NCI-H1694 treated with DMSO at 0.1 percent for 48 hours (cell line): ENCODE measurements around the gene BICC1.

ENCODE experiments used
- DNase-seq: peaks from one replicate; lab custom pipeline; 2025; lab: John Stamatoyannopoulos, UW

Gene BICC1

GRCh38 chr10:58778966-58779365 is 266.3 kb downstream of the BICC1 start:
- DNase-seq = no peak

DNA sequence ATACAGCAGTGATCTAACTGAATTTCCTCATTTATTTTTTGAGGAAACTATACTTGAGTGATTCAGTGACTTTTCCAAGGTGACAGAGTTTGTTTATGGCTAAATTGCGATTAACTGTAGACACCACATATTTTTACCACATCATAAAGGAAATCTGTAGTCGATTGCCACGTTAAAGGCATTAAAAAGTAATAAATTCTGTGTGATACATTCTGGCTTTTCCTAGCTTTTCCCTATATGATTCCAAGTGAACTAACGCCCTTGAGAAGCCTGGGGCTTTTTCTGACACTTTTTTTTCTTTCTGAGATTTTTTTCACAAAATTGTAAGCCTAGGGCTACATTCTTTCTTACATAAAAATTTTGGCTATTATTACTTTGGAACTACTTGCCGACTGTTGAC is 266.9 kb downstream of the BICC1 start:
- no peak for DNase-seq

DNA sequence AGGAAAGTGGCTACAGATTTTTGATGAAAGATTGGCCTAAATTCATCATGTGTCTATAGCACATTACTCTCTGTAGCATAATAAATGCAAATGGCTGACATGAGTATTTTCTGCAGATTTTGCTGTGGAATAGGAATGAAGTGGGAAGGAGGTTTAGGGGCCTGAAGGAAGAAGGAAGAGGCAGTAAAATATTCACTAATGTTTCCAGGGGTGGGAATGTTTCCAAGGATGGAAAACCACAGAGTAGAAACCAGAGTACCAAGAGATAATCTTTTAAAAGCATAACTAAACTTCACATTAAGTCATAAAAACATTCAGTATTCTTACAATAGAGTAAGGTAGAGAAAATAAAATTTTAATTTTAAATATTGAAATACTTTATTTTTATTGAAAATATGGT is 267.8 kb downstream of the BICC1 start:
- DNase-seq = no peak

DNA sequence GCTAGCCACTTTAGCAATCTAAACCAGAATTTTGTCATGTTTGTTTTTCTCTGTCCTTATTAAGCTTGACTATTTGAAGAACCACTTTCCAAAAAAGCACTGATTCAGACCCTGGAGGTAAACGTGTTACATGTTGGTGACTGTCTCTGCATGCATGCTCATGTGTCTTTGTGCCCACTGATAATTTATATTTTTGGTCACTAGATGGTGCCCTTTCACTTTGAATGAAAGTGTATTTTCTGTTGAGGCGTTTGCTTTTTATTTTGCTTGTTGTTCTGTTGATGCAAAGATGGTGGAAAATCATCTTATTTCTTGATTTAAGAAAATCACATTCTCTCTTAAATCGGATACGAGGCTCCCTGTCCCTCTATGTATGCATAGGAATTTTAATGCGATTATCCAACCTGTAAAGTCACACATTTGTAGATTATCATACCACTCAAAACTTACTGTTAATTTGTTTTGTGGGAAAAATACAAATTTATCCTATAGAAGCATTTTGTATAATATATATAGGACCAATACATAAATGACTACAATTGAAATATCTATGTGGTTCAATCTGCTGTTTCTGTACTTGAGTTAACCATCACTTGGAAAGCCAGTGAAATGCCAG is 269.3 kb downstream of the BICC1 start:
- peak; percentile 43 for DNase-seq

- no peak for DNase-seq
Measured at GRCh38 chr10:58782876-58783851, 270.5 kb downstream of the BICC1 start.

GRCh38 chr10:58784361-58784760 is 271.7 kb downstream of the BICC1 start:
- DNase-seq = no peak

GRCh38 chr10:58785354-58785753 is 272.7 kb downstream of the BICC1 start:
- no peak for DNase-seq

- no peak for DNase-seq
Measured at GRCh38 chr10:58791137-58791536, 278.5 kb downstream of the BICC1 start.

DNA sequence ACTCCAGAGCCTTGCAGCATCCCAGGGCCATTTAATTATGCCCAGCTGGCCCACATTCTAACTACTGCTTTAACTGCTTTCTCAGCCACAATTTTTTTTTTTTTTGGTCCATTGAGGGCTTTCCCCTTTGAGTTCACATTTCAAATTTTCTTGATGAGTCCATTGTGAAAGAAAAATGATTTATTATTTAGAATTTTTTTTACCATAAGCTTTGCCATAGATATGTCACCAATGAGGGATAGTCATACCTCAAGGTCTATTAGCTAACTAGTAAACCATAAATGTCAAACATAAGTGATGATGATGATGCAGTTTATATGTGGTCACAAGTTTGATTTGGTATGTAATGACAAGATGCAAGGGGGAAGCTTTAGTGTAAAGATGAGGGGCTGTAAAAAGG is 282.9 kb downstream of the BICC1 start:
- DNase-seq = no peak

DNA sequence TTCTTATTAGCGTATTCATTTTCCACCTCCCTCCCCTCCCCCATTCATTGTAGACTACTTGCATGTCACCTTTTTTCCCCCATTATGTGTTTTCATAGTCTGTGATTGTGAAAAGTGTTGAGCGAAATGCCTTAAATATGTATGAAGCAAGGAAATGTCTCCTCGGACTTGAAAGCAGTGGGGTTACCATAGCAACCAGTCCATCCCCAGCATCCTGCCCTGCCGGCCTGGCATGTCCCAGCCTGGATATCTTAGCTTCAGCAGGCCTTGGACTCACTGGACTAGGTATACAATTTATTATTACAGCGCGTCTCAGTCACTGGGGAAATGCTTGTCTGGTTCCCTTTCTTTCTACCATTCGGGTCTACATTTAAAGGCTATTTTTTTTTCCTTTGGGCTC is 283.6 kb downstream of the BICC1 start:
- DNase-seq = no peak

GRCh38 chr10:58796824-58797223 is 284.2 kb downstream of the BICC1 start:
- no peak for DNase-seq

GRCh38 chr10:58797356-58797755 is 284.7 kb downstream of the BICC1 start:
- no peak for DNase-seq

- DNase-seq = no peak
Measured at GRCh38 chr10:58802047-58802446, 289.4 kb downstream of the BICC1 start.

DNA sequence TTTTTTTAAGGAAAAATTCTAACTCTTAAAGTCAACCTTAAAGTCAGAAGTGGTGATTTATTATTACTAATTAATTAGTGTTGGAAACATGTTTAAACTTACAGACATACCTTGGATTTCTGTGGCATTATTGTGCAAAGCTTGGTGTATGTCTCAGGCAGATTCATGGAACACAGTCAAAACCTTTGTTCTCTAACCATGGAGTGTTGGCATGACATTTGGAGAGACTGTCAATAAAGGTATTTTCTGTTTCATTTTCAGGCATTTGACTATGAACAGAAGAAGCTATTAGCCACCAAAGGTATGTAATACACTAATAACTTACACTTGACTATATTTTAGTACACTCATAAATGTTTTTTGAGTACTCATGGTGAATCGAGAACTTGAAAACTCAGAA is 293.7 kb downstream of the BICC1 start:
- no peak for DNase-seq

DNA sequence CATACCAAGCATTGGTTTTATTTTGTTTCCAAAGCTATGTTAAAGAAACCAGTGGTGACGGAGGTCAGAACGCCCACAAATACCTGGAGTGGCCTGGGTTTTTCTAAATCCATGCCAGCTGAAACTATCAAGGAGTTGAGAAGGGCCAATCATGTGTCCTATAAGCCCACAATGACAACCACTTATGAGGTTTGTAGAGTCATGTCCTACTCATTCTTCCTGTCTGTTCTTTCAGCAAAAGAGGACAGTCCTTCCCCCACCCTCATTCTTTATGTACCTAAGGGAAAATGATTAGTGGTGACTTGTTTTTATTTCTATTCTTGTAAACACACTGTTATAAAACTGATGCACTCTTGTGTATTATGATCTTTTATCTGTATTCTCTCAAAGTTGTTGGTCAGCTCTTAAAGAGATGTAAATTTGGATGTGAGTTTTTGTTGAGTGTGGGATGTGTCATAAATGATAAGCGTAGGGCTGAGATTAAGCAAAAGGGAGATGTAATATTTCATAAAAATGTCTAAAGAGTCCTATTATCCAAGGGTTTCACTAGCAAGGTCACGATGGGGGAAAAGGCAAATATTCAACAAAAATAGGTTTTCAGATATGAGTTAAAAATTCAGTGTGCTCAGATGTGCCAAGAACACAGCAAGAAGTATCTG is 294.4 kb downstream of the BICC1 start:
- DNase-seq = no peak

- no peak for DNase-seq
Measured at GRCh38 chr10:58807629-58808022, 295.0 kb downstream of the BICC1 start.

- DNase-seq = no peak
Measured at GRCh38 chr10:58810751-58811150, 298.1 kb downstream of the BICC1 start.

DNA sequence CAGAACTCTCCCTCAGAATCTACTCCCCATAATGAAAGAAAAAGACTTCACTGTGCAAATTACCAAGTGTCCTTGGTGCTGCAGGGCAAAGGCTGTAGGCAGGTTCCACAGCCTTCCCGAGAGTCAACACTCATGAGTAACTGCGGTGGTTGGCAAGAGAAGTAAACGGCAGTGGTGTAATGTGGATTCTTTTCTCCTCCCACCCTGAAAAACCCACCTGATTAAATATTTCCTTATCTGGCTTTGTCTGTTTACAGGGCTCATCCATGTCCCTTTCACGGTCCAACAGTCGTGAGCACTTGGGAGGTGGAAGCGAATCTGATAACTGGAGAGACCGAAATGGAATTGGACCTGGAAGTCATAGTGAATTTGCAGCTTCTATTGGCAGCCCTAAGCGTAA is 300.9 kb downstream of the BICC1 start:
- DNase-seq = no peak

DNA sequence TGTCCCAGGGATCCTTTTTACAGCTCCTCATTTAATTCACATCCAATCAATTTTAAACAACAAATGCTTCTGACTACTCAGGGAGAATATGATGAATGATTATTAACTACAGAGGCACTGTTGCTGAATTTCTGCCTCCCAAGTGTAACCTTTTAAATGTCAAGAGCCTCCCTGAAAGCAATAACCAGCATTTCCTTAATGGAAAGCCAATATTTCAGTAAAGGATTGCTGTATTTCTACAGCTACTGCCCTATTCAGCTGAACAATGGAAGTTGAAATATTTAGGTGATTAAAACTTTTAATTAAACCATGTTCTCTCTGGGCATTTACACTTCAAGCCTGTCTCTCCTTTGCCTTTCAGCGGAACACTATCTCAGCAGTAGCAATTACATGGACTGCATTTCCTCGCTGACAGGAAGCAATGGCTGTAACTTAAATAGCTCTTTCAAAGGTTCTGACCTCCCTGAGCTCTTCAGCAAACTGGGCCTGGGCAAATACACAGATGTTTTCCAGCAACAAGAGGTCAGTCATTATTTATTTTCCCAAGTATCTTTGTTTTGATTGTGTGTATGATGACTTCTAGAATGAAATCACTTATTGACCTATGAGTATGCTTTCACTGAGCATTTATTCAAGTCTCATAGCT is 304.7 kb downstream of the BICC1 start:
- DNase-seq = no peak

DNA sequence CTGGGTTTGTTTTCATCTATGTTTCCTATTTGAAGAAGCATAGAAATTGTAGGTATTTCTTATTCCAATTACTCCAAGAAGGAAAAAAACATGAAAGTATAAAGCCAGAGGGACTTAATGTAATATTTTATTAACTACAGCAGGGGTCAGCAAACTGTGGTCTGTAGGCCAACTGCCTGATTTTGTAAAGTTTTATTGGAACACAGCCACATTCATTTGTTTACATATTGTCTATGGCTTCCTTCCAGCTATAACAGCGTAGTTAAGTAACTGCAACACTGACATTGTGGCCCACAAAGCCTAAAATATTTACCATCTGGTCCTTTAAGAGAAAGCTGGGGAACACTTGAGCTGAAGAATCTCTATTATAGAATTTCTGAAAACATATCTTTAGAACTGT is 306.2 kb downstream of the BICC1 start:
- DNase-seq = peak; percentile 16

DNA sequence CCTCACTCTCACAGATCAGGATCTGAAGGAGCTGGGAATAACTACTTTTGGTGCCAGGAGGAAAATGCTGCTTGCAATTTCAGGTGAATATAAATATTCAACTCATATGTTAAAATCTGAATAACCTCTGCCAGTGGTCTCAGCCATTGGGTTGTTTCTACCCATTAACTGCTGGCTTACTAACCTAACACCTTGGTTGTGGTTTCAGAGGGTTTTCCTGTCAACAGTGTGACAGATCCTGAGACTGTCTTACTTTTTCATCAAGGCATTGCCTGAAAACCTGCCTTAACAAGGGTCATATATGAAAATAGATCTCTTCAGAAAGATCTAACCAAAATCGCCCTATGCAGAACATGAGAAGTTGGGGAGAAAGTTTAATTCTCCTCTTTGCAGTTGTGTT is 307.7 kb downstream of the BICC1 start:
- no peak for DNase-seq
